GM12878 (cell line): ENCODE results near the gene MPHOSPH8. TPM values are rescaled to one million over a fixed set of nuclear protein-coding genes. Genes with fewer than 3 reads are reported as not detected.

ENCODE experiments used
- ATF2 ChIP-seq: IDR thresholded peaks from 2 replicates; pipeline ENCODE4 v1.6.1; 2012; ENCODE audit warnings: low read length, inconsistent platforms
- CBFB ChIP-seq: IDR thresholded peaks from 2 replicates; pipeline ENCODE4 v1.6.1; 2016; ENCODE audit warnings: antibody characterized with exemption, low read depth
- CHD1 ChIP-seq: IDR thresholded peaks from 2 replicates; pipeline ENCODE4 v1.6.1; 2012; ENCODE audit warnings: low read depth, low read length, improper control_type of control experiment
- CUX1 ChIP-seq: IDR thresholded peaks from 2 replicates; pipeline ENCODE4 v1.6.1; 2012; ENCODE audit warnings: improper control_type of control experiment, low read depth, low read length; ENCODE audit not compliant: insufficient replicate concordance
- E4F1 ChIP-seq: fragments of 450-650 bp; IDR thresholded peaks from 2 replicates; pipeline ENCODE4 v1.6.1; 2018; ENCODE audit warnings: borderline replicate concordance, mild to moderate bottlenecking; ENCODE audit not compliant: partially characterized antibody
- ELK1 ChIP-seq: IDR thresholded peaks from 2 replicates; pipeline ENCODE4 v1.6.1; 2012; ENCODE audit warnings: low read depth, low read length, improper control_type of control experiment
- IKZF1 ChIP-seq: fragments of 450-650 bp; conservative IDR thresholded peaks from 2 replicates; pipeline ENCODE4 v1.6.1; 2017; ENCODE audit warnings: antibody characterized with exemption, mild to moderate bottlenecking
- MTA2 ChIP-seq: fragments of 450-650 bp; IDR thresholded peaks from 2 replicates; pipeline ENCODE4 v1.6.1; 2016; ENCODE audit warnings: low read depth, mild to moderate bottlenecking, moderate library complexity
- NKRF ChIP-seq: fragments of 450-650 bp; conservative IDR thresholded peaks from 2 replicates; pipeline ENCODE4 v1.6.1; 2017; ENCODE audit warnings: mild to moderate bottlenecking, moderate library complexity
- PAX8 ChIP-seq: fragments of 450-650 bp; IDR thresholded peaks from 2 replicates; pipeline ENCODE4 v1.6.1; 2017; ENCODE audit warnings: mild to moderate bottlenecking, moderate library complexity
- polyA plus RNA-seq, 11 experiments: library from polyadenylated mRNA; depleted of rRNA in 4 of 11; unstranded in 6 of 11; stranded (reverse) in 5 of 11; fragments of >200 nt; fragmentation: Nextera tagmentation in 4 of 11; fragmentation: Illumina TruSeq in 1 of 11; extraction: Ambion mirVana in 4 of 11; extraction: Trizol in 1 of 11; gene quantifications; 1 replicate in 1 of 11; 2 replicates in 10 of 11; pipeline versions ENCODE4 v1.2.1 to v1.2.3, GENCODE V29; 2011 to 2016; ENCODE audit warnings: inconsistent platforms in 2 of 11, missing spikeins in 2 of 11, low read depth in 1 of 11
- total RNA-seq, 4 experiments: library from RNA; depleted of rRNA in 3 of 4; stranded (reverse); fragments of >200 nt in 3 of 4; fragmentation: Illumina TruSeq in 1 of 4; extraction: Trizol in 1 of 4; gene quantifications; 2 replicates each; pipeline versions ENCODE4 v1.2.1 to v1.2.3, GENCODE V29; 2013 to 2021

Gene MPHOSPH8
- total and polyA plus RNA-seq, 10 of the 15 experiments (the other 5 are each of a cell fraction or from before 2014, with no cell fraction given), result 15.9 to 34.9 (median 26.9) TPM

GRCh38 chr13:19592657-19593180, 40.7 kb upstream of the MPHOSPH8 start (continued):
- TF ChIP-seq CUX1 (no peak), E4F1 (no peak), CBFB (no peak), ELK1 (no peak), IKZF1 (no peak), MTA2 (no peak), NKRF (no peak), PAX8 (no peak), CHD1 (no peak), ATF2 (no peak)
